Measurements from ENCODE around the gene MYH4.

- TF ChIP-seq, protein P1, sequence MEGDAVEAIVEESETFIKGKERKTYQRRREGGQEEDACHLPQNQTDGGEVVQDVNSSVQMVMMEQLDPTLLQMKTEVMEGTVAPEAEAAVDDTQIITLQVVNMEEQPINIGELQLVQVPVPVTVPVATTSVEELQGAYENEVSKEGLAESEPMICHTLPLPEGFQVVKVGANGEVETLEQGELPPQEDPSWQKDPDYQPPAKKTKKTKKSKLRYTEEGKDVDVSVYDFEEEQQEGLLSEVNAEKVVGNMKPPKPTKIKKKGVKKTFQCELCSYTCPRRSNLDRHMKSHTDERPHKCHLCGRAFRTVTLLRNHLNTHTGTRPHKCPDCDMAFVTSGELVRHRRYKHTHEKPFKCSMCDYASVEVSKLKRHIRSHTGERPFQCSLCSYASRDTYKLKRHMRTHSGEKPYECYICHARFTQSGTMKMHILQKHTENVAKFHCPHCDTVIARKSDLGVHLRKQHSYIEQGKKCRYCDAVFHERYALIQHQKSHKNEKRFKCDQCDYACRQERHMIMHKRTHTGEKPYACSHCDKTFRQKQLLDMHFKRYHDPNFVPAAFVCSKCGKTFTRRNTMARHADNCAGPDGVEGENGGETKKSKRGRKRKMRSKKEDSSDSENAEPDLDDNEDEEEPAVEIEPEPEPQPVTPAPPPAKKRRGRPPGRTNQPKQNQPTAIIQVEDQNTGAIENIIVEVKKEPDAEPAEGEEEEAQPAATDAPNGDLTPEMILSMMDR (IDR thresholded peaks at IDR 0.05) = no peak
- TF ChIP-seq ZFX (IDR thresholded peaks at IDR 0.05; ENCODE audit: borderline replicate concordance) = no peak
Observed at GRCh38 chr17:10516065-10516464, 46.7 kb upstream of the MYH4 start.

Data from 22Rv1 (cell line).